HEK293T (cell line): Measurements from ENCODE around the gene DNAL4.

Experiments used
- ARNT ChIP-seq: fragments of 450-650 bp; IDR thresholded peaks from 2 replicates; pipeline ENCODE4 v1.6.1; 2017; ENCODE audit warnings: mild to moderate bottlenecking
- BHLHE40 ChIP-seq: fragments of 450-650 bp; IDR thresholded peaks from 2 replicates; pipeline ENCODE4 v1.6.1; 2016; ENCODE audit warnings: mild to moderate bottlenecking, moderate library complexity, borderline replicate concordance
- ELF4 ChIP-seq: fragments of 450-650 bp; IDR thresholded peaks from 2 replicates; pipeline ENCODE4 v1.6.1; 2017; ENCODE audit warnings: antibody characterized with exemption
- FOXA1 ChIP-seq: fragments of 450-650 bp; IDR thresholded peaks from 2 replicates; pipeline ENCODE4 v1.6.1; 2016; ENCODE audit warnings: mild to moderate bottlenecking
- FOXK2 ChIP-seq: fragments of 450-650 bp; IDR thresholded peaks from 2 replicates; pipeline ENCODE4 v1.6.1; 2016; ENCODE audit warnings: mild to moderate bottlenecking
- HDGF ChIP-seq: fragments of 450-650 bp; IDR thresholded peaks from 2 replicates; pipeline ENCODE4 v1.6.1; 2017; ENCODE audit warnings: antibody characterized with exemption, borderline replicate concordance
- L3MBTL2 ChIP-seq: fragments of 450-650 bp; conservative IDR thresholded peaks from 2 replicates; pipeline ENCODE4 v1.6.1; 2016; ENCODE audit warnings: mild to moderate bottlenecking
- NFRKB ChIP-seq: fragments of 450-650 bp; IDR thresholded peaks from 2 replicates; pipeline ENCODE4 v1.6.1; 2016; ENCODE audit warnings: mild to moderate bottlenecking, moderate library complexity
- SP1 ChIP-seq: fragments of 450-650 bp; IDR thresholded peaks from 2 replicates; pipeline ENCODE4 v1.6.1; 2017
- SUZ12 ChIP-seq: fragments of 450-650 bp; IDR thresholded peaks from 2 replicates; pipeline ENCODE4 v1.6.1; 2016; ENCODE audit warnings: mild to moderate bottlenecking
- TARDBP ChIP-seq: fragments of 450-650 bp; IDR thresholded peaks from 2 replicates; pipeline ENCODE4 v1.6.1; 2016
- ZNF384 ChIP-seq: fragments of 450-650 bp; IDR thresholded peaks from 2 replicates; pipeline ENCODE4 v1.6.1; 2016

GRCh38 chr22:38784035-38784434 lies 9.9 kb downstream of the DNAL4 start:
- TF ChIP-seq SUZ12 (no peak), NFRKB (no peak), L3MBTL2 (no peak), SP1 (no peak), ARNT (no peak), ELF4 (no peak), FOXK2 (no peak), TARDBP (no peak), BHLHE40 (no peak), HDGF (no peak), ZNF384 (no peak), FOXA1 (no peak)
